Body of pancreas (tissue), 4 donors: Measurements from ENCODE around the gene EPS15. TPM values are rescaled to one million over a fixed set of nuclear protein-coding genes. Genes with fewer than 3 reads are reported as not detected.

Experiments
- ATAC-seq: fragments of 150-250 bp; one replicate; pipeline ENCODE4 v1.9.1; 2016
- DNase-seq, 4 donors: peaks; one replicate each; pipeline ENCODE4 v3.0.0-alpha.2; 2019
- H3K27ac ChIP-seq, 4 donors: fragments of 200-600 bp; sonication (generic); 1 replicate in 3 of 4; 2 replicates in 1 of 4; pipeline versions ENCODE4 v1.5.1 to v1.6.1; 2016 to 2019; ENCODE audit warnings: mild to moderate bottlenecking in 1 of 4, mixed read lengths in 1 of 4, moderate library complexity in 1 of 4
- H3K27me3 ChIP-seq, 2 donors: fragments of 200-600 bp; sonication (generic); one replicate each; pipeline ENCODE4 v1.6.0; 2016; ENCODE audit warnings: mild to moderate bottlenecking in 1 of 2
- H3K36me3 ChIP-seq, 2 donors: fragments of 200-600 bp; sonication (generic); replicated peaks in 1 of 2; 2 replicates each; pipeline ENCODE4 v1.5.1; 2016; ENCODE audit warnings: low read depth in 2 of 2; ENCODE audit not compliant: insufficient read depth in 1 of 2
- H3K4me1 ChIP-seq: fragments of 200-600 bp; sonication (generic); one replicate; pipeline ENCODE4 v1.6.0; 2016
- H3K4me3 ChIP-seq, 2 donors: fragments of 200-600 bp; sonication (generic); 1 replicate in 1 of 2; 2 replicates in 1 of 2; pipeline ENCODE4 v1.5.1; 2016 to 2019
- H3K9me3 ChIP-seq, 3 donors: fragments of 200-600 bp; sonication (generic); 1 replicate in 2 of 3; 2 replicates in 1 of 3; pipeline ENCODE4 v1.5.1; 2016
- POLR2A ChIP-seq, 3 donors: fragments of 450-650 bp; IDR thresholded peaks; one replicate each; pipeline ENCODE4 v1.6.1; 2016; ENCODE audit warnings: antibody characterized with exemption in 3 of 3, mild to moderate bottlenecking in 2 of 3
- WGBS, 2 donors: methylation state at CpG; one replicate each; pipeline ENCODE4 v1.1.5; 2017; 5-methylcytosine and 5-hydroxymethylcytosine counted together
- intact Hi-C: fragments of 100-400 bp; cut with DNase I; formaldehyde crosslinking; loops from one replicate; pipeline ENCODE4 v1.15.1; 2023
- total RNA-seq, 2 donors: library from RNA; depleted of rRNA; stranded (reverse); fragments of >200 nt; gene quantifications; one replicate each; pipeline ENCODE4 v1.1.0, GENCODE V29; 2016
- TF ChIP-seq, protein P1 (sequence below), 7 experiments: fragments of 450-650 bp in 4 of 7; fragments of 200-600 bp in 3 of 7; sonication (generic) in 3 of 7; IDR thresholded peaks; one replicate each; pipeline ENCODE4 v1.5.1; 2016 to 2019; ENCODE audit warnings: antibody characterized with exemption in 7 of 7

EPS15 gene
- total RNA-seq, 2 donors from 2014 or later: 37.4 to 46.8 TPM

DNA sequence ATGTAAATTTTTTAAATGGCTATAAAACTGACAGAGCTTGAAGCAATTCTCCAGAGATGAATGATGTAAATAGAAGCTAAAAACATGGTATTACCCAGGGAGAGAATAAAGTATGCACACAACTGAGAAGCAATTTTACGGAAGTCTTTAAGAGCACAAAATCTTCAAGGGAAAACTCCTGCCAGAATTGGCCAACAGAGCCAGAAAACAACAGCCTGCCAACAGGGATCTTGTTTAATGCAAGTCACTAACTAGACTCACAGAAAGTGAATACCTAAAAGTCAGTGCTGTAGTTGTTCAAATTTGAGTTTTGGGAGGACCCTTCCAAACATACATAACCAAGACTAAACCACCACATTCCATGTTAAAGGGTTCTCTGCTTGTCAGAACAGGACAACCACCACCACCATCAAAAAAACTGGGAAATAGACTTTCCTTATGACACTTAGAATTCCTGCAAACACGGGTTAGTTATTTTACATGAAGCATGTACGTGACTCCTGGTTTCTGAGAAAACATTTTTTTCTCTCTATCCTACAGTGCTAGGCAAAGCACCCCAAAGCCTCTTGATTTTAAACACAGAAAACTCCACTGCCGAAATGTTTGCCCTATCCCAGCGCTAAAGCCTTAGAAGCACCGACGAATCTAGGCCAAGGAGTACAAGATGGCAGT, 1.6 kb downstream of the EPS15 start:
- Histone ChIP-seq H3K4me3 (peak overlapping the region; percentile 58 to 90), H3K4me1 (peaks cover 50% of the 10 kb centered on the region), H3K27ac (peak overlapping the region; percentile 8 to 96 (median 90)), H3K9me3 (no peaks in the 10 kb centered on the region), H3K36me3 (no peaks in the 10 kb centered on the region), H3K27me3 (no peaks in the 10 kb centered on the region)
- ATAC-seq: no peak
- intact Hi-C loops: no loop called here
- 2 to 3% methylated on average over 7 of the region's 7 CpGs for WGBS, 2 donors
- TF ChIP-seq, protein P1, sequence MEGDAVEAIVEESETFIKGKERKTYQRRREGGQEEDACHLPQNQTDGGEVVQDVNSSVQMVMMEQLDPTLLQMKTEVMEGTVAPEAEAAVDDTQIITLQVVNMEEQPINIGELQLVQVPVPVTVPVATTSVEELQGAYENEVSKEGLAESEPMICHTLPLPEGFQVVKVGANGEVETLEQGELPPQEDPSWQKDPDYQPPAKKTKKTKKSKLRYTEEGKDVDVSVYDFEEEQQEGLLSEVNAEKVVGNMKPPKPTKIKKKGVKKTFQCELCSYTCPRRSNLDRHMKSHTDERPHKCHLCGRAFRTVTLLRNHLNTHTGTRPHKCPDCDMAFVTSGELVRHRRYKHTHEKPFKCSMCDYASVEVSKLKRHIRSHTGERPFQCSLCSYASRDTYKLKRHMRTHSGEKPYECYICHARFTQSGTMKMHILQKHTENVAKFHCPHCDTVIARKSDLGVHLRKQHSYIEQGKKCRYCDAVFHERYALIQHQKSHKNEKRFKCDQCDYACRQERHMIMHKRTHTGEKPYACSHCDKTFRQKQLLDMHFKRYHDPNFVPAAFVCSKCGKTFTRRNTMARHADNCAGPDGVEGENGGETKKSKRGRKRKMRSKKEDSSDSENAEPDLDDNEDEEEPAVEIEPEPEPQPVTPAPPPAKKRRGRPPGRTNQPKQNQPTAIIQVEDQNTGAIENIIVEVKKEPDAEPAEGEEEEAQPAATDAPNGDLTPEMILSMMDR (IDR thresholded peaks at IDR 0.05): no peak
- TF ChIP-seq POLR2A (IDR thresholded peaks at IDR 0.05): no peak
- DNase-seq: peak in 2 of 4 donors; percentile 10 to 11

DNA sequence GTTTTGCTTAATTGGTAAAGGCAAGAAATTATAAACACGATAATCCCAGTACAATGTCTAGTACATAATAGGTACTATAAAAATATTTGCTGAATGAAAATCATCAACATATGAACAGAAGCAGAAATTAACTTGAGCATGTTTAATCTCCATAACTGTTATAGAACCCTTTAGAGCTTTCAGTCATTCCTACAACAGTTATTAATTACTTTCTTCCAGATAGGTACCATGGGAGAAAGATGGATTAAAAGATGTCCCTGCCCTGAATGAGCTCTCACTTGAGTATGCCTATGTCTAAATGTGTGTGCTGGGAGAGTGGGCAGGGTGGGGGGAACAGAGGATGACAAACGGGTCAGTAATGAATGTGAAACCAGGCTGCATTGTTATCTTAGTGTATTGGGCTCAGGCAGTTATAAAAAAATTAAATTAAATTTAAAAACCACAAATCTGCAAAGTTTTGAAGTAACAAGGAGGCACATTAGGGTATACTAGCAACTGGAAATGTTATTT, 2.4 kb downstream of the EPS15 start:
- Histone ChIP-seq H3K27ac (peak overlapping the region in 1 of 4 donors; percentile 96), H3K36me3 (no peaks in the 10 kb centered on the region), H3K27me3 (no peaks in the 10 kb centered on the region), H3K4me3 (no peak overlapping the region), H3K9me3 (no peaks in the 10 kb centered on the region), H3K4me1 (peaks cover 54% of the 10 kb centered on the region)
- intact Hi-C loops: no loop called here
- no peak for TF ChIP-seq POLR2A (IDR thresholded peaks at IDR 0.05)
- TF ChIP-seq, protein P1 (IDR thresholded peaks at IDR 0.05): no peak
- whole genome bisulfite sequencing, 2 donors: 29 to 47% methylated on average over 2 of the region's 2 CpGs
- no peak for DNase-seq
- no peak for ATAC-seq

DNA sequence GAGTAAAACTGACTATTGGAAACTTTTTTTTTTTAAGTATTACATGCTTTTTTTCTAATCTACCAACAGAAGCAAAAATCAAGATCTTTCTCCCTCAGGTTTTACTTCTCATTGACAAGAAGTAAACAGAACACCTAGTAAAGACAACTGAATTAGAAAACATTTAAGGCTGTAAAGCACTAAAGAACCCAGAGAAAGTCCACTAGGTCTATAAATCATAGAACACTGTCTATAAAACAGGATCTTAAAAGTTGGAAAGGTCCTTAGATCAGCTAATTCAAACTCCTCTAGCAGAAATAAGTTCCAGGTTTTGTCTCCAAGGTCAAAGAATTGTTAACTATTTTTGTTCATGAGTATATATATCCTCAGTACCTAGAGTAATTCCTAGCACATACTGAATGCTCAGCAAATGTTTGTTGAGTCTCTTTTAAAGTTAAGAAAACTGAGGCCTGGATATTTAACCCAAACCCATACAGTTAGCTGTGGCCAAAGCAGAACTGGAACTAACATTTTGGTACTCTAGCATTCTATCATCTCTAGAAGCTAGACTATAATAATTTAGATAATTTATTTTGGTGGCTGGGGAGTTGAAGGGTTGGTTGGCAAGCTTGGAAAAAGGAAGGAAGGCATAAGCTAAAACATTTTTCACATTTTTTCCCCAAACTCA, 3.0 kb downstream of the EPS15 start:
- DNase-seq (no peak), ATAC-seq (no peak)
- TF ChIP-seq POLR2A (IDR thresholded peaks at IDR 0.05): no peak
- TF ChIP-seq, protein P1 (IDR thresholded peaks at IDR 0.05): no peak
- Histone ChIP-seq H3K9me3 (no peaks in the 10 kb centered on the region), H3K4me1 (peaks cover 54% of the 10 kb centered on the region), H3K27ac (peak overlapping the region in 2 of 4 donors; percentile 34 to 46), H3K4me3 (no peak overlapping the region), H3K27me3 (no peaks in the 10 kb centered on the region), H3K36me3 (no peaks in the 10 kb centered on the region)
- intact Hi-C loops: no loop called here

DNA sequence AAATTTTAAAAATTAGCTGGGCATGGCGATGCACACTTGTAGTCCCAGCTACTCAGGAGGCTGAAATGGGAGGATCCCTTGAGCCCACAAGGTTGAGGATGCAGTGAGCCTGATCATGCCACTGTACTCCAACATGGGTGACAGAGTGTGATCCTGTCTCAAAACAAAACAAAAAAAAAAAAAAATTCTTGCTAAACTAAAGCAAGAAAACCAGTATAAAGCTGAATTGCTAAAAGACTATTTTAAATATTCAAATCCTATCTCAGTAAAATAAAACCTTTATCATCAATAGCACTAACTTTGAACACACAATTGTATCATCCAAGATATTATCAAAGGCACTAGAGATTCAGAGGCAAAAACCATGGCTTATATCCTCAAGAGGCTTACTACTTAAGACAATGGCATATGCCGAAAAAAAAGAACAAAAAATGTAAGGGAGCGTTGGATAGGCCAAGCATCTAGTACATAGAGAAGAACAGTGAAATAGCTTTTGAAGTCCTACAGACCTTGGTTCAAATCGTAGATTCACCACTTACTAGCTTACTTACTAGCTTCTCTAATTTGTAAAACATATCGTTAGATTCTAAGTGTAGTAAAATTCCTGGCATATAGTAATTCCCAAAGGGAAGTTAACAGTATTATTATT, 3.6 kb downstream of the EPS15 start:
- no peak for ATAC-seq
- H3K36me3 ChIP-seq: no peaks in the 10 kb centered on the region
- WGBS, 2 donors: 65 to 73% methylated on average over 5 of the region's 5 CpGs
- intact Hi-C loops: no loop called here
- TF ChIP-seq, protein P1 (IDR thresholded peaks at IDR 0.05): no peak
- no peak for TF ChIP-seq POLR2A (IDR thresholded peaks at IDR 0.05)
- DNase-seq: no peak
- H3K9me3 ChIP-seq: no peaks in the 10 kb centered on the region
- H3K4me1 ChIP-seq: peaks cover 56% of the 10 kb centered on the region
- H3K27ac ChIP-seq: peak overlapping the region in 2 of 4 donors; percentile 34 to 46
- no peak overlapping the region for H3K4me3 ChIP-seq
- no peaks in the 10 kb centered on the region for H3K27me3 ChIP-seq
